ENCODE data around the gene CELF2.

GRCh38 chr10:11091517-11092102, 73.9 kb downstream of the CELF2 start:
- no peak for TF ChIP-seq RAD21 (IDR thresholded peaks at IDR 0.05; ENCODE audit: low read length)
- no peak for TF ChIP-seq SMC3 (IDR thresholded peaks at IDR 0.05; ENCODE audit: low read depth, low read length)
- TF ChIP-seq CTCF (conservative IDR thresholded peaks at IDR 0.05; ENCODE audit: low read depth, low read length): no peak
- TF ChIP-seq USF2 (IDR thresholded peaks at IDR 0.05; ENCODE audit: low read depth, low read length): no peak
- no peak for TF ChIP-seq CEBPB (IDR thresholded peaks at IDR 0.05; ENCODE audit: low read depth, low read length)
- no peak for TF ChIP-seq POLR2A (IDR thresholded peaks at IDR 0.05; ENCODE audit: low read depth, low read length)
- TF ChIP-seq RFX5 (IDR thresholded peaks at IDR 0.05; ENCODE audit: low read depth, low read length): no peak
- no peak for TF ChIP-seq MXI1 (IDR thresholded peaks at IDR 0.05; ENCODE audit: borderline replicate concordance, low read depth, low read length)
- TF ChIP-seq RCOR1 (IDR thresholded peaks at IDR 0.05; ENCODE audit: insufficient replicate concordance, low read length): no peak
- TF ChIP-seq BHLHE40 (IDR thresholded peaks at IDR 0.05; ENCODE audit: low read depth, low read length): no peak
- TF ChIP-seq MAZ (IDR thresholded peaks at IDR 0.05; ENCODE audit: borderline replicate concordance, low read depth, low read length): no peak
